GM21786 (cell line): ENCODE measurements around the gene DRC1.

Source experiments
- ATAC-seq: cut with Tn5 transposase; IDR thresholded peaks from one replicate; pipeline ENCODE4 v1.9.1; 2021; ENCODE audit not compliant: unreplicated experiment

DRC1 gene

DNA sequence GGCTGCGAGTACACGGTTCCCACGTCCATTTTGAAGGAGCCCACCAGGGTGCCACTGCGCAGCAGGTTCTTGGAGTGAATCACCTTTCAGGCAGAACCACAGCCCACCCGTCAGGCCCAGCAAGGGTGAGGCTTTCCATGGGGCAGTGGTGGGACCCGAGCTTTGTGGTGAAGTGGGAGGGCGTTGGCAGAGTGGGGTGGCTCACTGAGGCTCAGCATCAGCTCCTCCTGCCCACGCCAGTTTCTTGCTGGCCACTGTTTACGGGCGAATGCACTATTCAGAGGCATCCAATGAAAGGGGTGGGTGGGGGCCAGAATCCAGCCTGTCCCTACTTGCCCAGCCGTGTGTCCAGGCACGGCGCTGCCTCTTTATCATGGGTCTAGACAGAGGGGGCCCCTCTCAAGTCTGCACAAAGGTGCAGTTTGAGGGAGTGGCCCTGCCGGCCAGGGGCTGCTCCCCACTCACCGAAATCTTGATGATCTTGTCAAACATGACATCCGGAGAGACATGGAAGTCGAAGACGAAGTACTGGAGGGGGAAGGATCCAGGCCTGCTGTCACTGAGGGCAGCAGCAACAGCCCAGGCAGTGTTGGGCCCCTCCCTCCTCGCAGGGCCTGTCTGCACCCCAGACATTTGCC lies 87.6 kb downstream of the DRC1 start:
- ATAC-seq, result no peak

GRCh38 chr2:26491563-26492167 lies 89.9 kb downstream of the DRC1 start:
- no peak for ATAC-seq

DNA sequence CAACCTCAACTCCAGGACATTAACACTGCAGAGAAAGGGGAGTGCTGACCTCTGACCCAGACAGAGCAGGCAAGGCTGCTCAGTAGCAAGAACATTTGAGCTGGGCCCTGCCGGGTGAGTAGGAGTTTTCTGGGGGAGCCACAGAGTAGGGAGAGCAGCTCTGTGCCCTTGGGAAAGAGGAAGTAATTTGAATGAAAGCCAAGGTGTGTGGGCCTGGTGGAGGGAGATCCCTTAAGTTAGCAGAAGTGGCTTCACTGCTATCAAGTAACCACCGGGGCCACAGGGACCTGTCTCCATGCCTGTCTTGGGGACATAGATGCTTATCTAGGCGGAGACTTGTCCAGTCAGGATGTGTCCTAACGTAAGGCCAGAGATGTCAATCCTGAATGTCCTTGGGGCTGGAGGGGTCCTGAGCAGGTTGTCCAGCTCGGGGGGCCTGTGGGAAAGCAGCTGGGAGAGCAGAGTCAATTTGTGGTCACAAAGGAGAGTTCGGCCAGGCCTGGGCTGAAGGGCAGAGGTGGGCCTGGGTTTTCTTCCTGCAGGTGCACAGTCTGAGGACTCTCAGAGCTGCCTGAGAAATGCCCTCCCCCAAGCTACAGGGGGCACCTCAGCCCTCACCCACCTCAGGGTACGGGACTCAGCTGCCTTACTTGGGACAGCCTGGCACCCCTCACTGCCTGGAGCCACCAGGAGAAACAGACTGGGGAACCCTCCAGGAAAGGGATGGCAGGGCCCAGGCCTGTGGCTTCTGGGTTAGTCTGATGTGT lies 91.2 kb downstream of the DRC1 start:
- no peak for ATAC-seq

GRCh38 chr2:26493566-26493965 lies 91.8 kb downstream of the DRC1 start:
- no peak for ATAC-seq

GRCh38 chr2:26494199-26494598 lies 92.5 kb downstream of the DRC1 start:
- ATAC-seq, result no peak

DNA sequence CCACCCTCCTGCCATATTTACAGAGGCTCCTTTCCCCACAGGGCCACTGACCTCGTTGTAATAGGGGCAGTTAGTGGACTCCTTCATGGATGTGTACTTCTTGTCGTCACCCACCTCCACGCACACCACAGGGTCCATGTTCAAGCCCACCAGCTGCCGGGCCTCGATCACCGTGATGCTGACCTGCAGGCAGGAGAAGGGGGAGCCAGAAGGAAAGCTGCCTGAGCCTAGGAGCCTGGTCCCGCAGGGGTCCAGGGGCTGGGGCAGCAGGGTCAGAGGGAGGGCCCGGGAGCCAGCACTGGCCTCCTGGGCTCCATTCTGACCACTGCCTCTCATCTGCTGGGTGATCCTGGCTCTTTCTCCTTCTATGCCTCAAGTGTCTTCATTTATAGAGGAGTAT lies 93.2 kb downstream of the DRC1 start:
- ATAC-seq, result no peak

GRCh38 chr2:26495705-26496297 lies 94.1 kb downstream of the DRC1 start:
- no peak for ATAC-seq

- ATAC-seq, result no peak
Measured at GRCh38 chr2:26500406-26500805, 98.7 kb downstream of the DRC1 start.

DNA sequence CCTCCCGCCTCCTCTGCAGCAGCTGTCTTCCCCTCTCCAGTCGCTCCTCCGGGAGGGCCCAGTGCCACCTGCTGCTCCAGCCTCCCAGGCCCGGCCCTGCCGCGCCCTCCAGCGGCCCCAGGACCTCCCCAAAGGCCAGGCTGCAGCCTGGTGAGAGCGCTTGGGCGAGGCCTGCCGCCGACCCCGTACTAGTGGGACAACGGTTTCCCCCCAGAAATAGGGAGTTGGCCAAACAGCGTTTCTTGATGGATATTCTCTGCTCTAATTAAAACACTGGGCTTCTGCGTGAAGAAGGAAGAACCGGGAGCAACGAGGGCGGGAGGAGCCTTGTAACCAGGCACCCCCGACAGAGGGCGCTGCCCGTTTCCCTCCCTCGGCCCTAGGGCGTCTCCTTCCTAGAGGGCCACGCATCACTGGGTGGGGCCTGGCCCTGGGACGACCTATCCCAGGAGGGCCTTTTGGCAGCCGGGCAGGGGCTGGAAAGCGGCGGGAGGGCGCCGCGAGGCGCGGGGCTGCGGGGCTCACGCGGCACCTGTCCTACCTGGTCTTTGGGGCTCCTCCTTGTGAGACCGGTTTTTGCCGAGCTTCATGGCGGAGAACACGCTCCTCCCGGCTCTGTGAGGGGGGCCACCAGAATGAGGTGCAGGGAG lies 101.6 kb downstream of the DRC1 start:
- peak; percentile 83 for ATAC-seq

GRCh38 chr2:26504002-26504401 lies 102.3 kb downstream of the DRC1 start:
- ATAC-seq, result no peak

DNA sequence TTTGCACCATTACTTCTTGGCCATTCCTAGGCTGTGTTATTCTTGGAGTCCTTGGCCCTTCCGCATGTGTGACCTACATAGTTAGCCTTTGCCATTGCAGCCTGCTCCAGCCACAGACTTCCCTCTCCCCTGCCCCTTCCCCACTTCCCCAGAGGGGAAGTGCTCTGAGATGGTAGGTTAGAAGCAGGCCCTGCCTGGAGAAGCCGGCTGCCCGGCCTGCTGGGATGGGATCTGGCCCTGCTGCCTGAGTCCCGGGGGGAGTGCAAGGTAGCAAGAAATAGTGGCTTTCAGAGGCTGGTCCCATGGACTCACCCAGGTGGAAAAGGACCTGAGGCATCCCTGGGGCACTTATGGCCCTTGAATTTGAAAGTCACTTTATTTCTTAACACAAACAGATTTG lies 104.6 kb downstream of the DRC1 start:
- no peak for ATAC-seq
